K562 treated with DMSO at 1 percent for 48 hours (cell line): ENCODE data around the gene CD1B. TPM values are rescaled to one million over a fixed set of nuclear protein-coding genes. Genes with fewer than 3 reads are reported as not detected.

Source experiments
- total RNA-seq: library from RNA; unstranded; fragments of 300-600 nt; gene quantifications from 2 replicates; pipeline ENCODE4 v1.2.3, GENCODE V29; 2022; ENCODE audit warnings: low replicate concordance; ENCODE audit errors: extremely low read depth

Gene CD1B
- not detected in 2 replicates for total RNA-seq

DNA sequence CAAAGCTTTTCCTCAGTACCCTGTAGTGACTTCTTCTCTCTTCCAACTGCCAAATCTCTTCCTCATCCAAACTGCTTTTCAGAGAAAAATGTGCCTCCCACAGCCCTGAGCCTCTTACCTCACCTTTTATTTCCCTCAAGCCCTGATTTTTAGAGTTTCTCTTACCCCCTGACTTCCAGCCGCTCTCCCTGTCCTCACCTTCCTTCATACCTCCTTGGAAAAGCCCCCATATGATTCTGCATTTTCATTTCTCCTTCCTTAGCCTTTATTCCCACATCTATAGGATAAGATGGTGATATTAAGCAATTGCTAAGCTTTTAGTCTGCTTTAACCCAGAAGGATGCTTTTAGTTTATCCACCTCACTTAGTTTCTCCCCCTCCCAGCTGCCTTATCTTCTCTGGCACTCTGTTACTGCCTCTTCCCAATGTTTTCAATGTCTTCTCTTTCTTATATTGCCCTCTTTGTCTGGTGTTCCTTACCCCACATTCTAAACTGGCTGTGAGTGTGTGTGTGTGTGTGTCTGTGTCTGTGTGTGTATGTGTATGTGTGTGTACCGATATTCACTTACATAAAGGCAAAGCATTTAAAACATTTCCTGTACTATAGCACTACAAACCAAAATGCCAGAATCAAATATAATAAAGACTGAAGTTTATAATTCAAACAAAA is at the start of gene CD1B:
TSS of gene CD1B (minus strand) at position 51 of the 670 bp plus-strand sequence. CDS start 108 bp downstream, outside the sequence.

DNA sequence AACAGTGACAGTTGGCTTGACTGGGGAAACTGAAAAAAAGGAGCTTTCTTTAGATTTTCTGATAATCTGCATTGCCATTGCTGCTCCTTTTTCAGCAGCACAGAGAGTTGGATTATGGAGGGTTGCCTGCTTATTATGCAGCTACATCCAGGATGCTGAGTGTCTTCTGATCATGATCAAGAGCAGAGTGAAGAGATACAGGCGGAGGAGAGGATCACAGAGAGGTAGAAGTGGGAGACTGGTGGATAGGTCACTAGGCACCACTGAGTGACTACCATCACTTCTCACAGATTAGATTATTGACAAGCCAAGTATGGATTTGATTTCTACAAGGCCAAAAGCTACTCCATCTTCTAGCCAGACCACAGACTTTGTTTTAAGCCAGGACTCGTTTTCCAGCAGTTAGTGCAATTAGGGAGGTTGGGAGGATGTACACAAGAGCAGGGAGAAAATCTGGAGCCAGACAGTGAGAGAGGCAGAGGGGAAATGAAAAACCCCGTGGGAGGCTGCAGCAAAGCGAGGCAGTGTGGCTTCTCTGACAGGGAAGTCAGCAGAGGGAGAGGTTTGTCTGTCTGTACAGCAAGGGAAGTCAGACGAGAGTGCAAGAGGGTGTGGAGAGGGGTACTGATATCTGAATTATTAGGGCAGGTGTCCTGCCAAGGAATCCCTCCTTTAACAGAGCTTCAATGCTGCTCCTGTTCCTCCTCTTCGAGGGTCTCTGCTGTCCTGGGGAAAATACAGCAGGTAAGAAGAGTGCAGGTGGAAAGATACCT is 22.2 kb upstream of the CD1B start, which contains the start of gene CD1E:
TSS of gene CD1E (plus strand) at position 592 of the 773 bp plus-strand sequence. CDS start at position 687, 95 bp downstream.

DNA sequence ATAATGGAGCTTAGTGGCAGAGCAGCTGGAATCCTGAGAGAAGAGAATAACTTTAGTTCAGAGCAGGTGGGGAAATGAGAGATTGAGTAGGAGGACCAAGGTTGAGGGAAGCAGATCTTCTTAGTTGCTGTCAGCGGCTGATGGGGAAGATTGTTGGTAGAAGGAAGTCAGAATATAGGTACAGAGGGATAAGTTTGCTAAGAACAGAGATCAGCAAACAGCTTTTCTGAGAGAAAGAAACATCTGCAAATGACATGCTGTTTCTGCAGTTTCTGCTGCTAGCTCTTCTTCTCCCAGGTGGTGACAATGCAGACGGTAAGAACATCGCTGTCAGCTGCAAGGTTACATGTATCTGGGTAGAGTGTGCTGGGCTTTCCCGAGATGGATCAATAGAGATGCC is 41.5 kb downstream of the CD1B start, which contains the start of gene CD1C:
TSS of gene CD1C (plus strand) at position 113 of the 400 bp plus-strand sequence. CDS start at position 255, 142 bp downstream.

Other genes with a start within 250 kb of the CD1B start
- gene CD1D, start 150.6 kb downstream of the CD1B start, total RNA-seq: not detected in 2 replicates
- not detected in 2 replicates for gene CD1A, start 77.1 kb downstream of the CD1B start, total RNA-seq
- gene CD1C, start 41.6 kb downstream of the CD1B start, total RNA-seq: not detected in 2 replicates
- gene CD1E, start 22.4 kb upstream of the CD1B start, total RNA-seq: not detected in 2 replicates
- not detected in 2 replicates for gene OR10T2, start 67.9 kb upstream of the CD1B start, total RNA-seq
- gene OR10K2, start 94.7 kb upstream of the CD1B start, total RNA-seq: not detected in 2 replicates
- gene OR10K1, start 130.3 kb upstream of the CD1B start, total RNA-seq: not detected in 2 replicates
- gene OR10R2, start 140.7 kb upstream of the CD1B start, total RNA-seq: not detected in 2 replicates
- not detected in 2 replicates for gene OR6Y1, start 222.9 kb upstream of the CD1B start, total RNA-seq
- not detected in 2 replicates for gene OR6P1, start 239.0 kb upstream of the CD1B start, total RNA-seq
- gene OR10X1, start 248.4 kb upstream of the CD1B start, total RNA-seq: not detected in 2 replicates